Middle frontal gyrus (tissue), 1 donor: ENCODE data around the gene CDC27.
"Not testable (repeated sequence)": the region's sequence is repeated elsewhere in the genome, so short reads cannot be mapped to it uniquely, and the experiment has no call there.

ENCODE experiments used
- DNase-seq: peaks from one replicate; pipeline ENCODE4 v3.0.0-alpha.2; 2015; ENCODE audit warnings: low spot score; ENCODE audit errors: extremely low spot score

Gene CDC27

DNA sequence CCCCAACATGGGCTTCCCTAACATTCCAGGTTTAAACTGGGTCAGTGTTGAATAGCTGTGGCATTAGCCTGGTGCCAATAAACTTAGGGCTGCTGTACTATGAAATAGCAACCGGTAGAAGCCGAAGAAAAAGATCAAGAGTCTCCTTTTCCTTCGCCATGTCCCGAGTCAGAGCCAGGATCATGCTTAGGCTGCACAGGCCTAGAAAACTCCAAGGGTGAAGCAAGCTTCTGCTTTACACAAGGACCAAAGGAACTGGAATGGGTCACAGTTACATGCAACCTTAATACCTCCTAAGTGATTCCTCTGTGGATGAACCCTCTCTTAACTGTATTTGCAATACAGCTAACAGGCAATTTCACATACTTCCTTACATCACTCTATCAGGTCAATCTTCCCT lies 115.5 kb downstream of the CDC27 start:
- DNase-seq: not testable (repeated sequence)

DNA sequence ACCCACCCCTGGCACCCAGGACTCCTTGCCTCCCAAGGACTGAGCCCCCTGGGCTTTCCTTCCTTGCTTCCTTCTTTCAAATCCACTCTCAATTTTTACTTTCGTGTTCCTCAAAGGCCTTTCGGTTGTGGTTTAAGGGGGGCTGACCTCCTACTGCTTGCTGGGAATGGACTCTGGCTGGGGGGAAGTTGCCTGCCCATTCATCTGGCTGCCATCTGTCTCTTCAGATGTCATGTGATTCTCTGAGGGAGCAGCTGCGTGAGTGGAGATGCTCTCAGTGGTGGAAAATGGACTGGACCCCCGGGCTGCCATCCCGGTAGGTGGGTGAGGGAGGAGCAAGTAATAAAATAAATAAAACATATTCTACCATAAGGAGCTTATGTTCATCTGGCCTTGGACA lies 116.2 kb downstream of the CDC27 start:
- no peak for DNase-seq

DNA sequence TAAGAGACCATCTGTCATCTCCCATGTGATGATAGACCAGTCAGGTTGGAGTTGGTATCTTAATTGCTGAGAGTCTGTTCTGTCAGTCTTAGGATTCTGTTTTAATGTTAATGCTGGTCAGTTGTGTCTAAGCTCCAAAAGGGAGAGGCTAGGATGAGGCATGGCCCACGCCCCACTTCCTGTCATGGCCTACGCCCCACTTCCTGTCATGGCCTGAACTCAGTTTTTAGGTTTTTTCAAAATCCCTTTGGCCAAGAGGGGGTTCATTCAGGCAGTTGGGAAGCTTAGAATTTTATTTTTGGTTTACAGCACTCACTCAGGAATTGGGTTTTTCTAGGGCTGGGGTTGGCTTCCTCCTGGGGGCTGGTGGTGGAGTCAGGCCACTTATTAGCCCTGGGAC lies 117.9 kb downstream of the CDC27 start:
- DNase-seq: not testable (repeated sequence)

DNA sequence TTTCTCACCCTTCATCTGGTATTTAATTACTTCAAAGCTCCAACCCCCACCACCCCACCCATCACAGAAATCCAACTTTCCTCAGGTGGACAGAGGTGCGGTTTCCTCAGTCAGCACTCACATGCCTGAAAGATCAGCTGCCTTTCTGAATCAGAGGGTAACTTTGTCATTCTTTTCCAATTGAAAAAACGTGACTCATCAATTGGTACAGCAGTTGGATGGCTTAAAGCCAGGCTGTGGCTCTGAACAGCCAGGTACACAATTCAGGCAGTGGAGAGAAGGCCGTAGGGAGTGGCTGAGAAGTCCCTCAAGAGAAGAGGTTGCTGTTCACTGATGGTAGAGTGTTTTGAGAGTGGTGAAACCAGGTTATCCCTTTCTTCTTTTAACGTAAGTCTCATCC lies 118.8 kb downstream of the CDC27 start:
- DNase-seq: not testable (repeated sequence)
